Choroid plexus epithelial cell (primary cell): ENCODE results near the gene CAPN15.
A peak's percentile ranks its signal among the peaks of the same experiment; 100 is the strongest.

Experiments
- DNase-seq: peaks from one replicate; pipeline ENCODE4 v3.0.0-alpha.2; 2010; ENCODE audit warnings: low read depth
- H3K4me3 ChIP-seq: 2 replicates; pipeline ENCODE4 v1.5.1; 2011; ENCODE audit warnings: low read depth, mild to moderate bottlenecking, control low read depth, low read length, moderate library complexity
- CTCF ChIP-seq: conservative IDR thresholded peaks from 2 replicates; pipeline ENCODE4 v1.5.1; 2011; ENCODE audit warnings: low read depth, mild to moderate bottlenecking, control low read depth, inconsistent platforms, low read length, moderate library complexity

Gene CAPN15

DNA sequence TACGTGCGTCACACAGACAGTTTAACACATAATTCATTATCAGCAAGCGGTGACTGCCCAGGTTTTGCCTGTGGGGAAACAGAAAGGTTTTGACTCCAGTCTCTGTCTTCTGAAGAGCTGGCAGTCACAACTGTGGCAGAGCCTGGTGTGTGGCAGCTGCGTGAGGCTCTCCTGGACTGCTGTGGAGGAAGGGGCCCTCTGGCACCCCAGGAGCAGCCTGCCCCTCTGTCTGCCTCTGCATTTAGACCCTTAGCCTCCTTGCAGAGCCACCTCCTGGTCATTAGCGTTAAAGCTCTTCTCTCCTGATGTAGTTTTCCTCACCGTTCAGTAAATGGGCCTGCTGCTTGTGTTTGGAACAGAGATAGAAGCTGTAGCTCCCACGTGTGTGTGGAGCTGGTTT, 73.3 kb downstream of the CAPN15 start:
- no peak overlapping the region for H3K4me3 ChIP-seq
- DNase-seq, result peak; percentile 58
- peak; percentile 65 for TF ChIP-seq CTCF

DNA sequence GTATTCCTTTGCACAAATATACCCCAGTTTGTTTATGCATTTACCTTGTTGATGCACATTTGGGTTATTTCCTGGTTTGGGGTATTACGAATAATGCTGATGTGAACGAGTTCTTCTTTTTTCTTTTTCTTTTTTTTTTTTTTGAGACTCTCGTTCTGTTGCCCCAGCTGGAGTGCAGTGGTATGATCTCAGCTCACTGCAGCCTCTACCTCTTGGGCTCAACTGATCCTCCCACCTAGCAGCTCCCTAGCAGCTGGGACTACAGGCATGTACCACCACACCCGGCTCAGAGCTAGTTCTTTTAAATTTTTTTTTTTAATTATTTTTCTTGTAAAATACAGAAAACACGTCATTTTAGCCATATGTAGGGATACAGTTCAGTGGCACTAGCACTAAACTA, 76.4 kb downstream of the CAPN15 start:
- H3K4me3 ChIP-seq, result no peak overlapping the region
- TF ChIP-seq CTCF, result no peak
- DNase-seq, result no peak
